HCT116 (cell line): ENCODE measurements around the gene CARMIL1. TPM values are rescaled to one million over a fixed set of nuclear protein-coding genes. Genes with fewer than 3 reads are reported as not detected.

ENCODE experiments used
- ATAC-seq: fragments of 200-7000 bp; cut with Tn5 transposase; 2 replicates; pipeline ENCODE4 v1.9.1; 2020; ENCODE audit warnings: mild to moderate bottlenecking, moderate library complexity
- BruUV-seq: library from RNA; stranded (reverse); fragments of 400-500 nt; replicated peaks from 2 replicates; lab custom pipeline; 2021; lab: Mats Ljungman, UMichigan
- CTCF ChIA-PET: fragments of 300-600 bp; sonication (Branson Sonifier 250); formaldehyde crosslinking; loops from one replicate; lab custom pipeline; 2021; ENCODE audit warnings: antibody characterized with exemption; lab: Charles Lee
- POLR2A ChIA-PET: fragments of 300-600, 350-600 bp; sonication (Branson Sonifier 250); formaldehyde crosslinking; loops from one replicate; lab custom pipeline; 2021; ENCODE audit warnings: antibody characterized with exemption; lab: Charles Lee
- RAD21 ChIA-PET, 2 experiments: fragments of 300-600 bp; sonication (Branson Sonifier 250); formaldehyde crosslinking; loops; one replicate each; lab custom pipeline; 2023; ENCODE audit warnings: low total read pairs in 2 of 2; ENCODE audit not compliant: uncharacterized antibody in 2 of 2, unreplicated experiment in 2 of 2, low non-redundant PET in 1 of 2; lab: Charles Lee
- DNase-seq: peaks from one replicate; pipeline ENCODE4 v3.0.0-alpha.2; 2010; ENCODE audit warnings: low read depth, low spot score
- H2AFZ ChIP-seq: fragments of 200-600 bp; shearing (Covaris generic), sonication (generic); 2 replicates; pipeline ENCODE4 v1.6.1; 2017; ENCODE audit warnings: low read depth, mixed run types, mixed read lengths, antibody characterized with exemption, low read length; ENCODE audit not compliant: poor library complexity, severe bottlenecking
- H3K27ac ChIP-seq: 2 replicates; pipeline ENCODE4 v1.5.1; 2012; ENCODE audit warnings: low read depth, low read length
- H3K27me3 ChIP-seq: fragments of 200-600 bp; sonication (generic); 2 replicates; pipeline ENCODE4 v1.6.1; 2016; ENCODE audit warnings: mixed run types, low read length, mixed read lengths; ENCODE audit not compliant: insufficient read depth
- H3K36me3 ChIP-seq, 2 experiments: fragments of 200-500 bp in 1 of 2; fragments of 200-600 bp in 1 of 2; sonication (Bioruptor generic) in 1 of 2; sonication (generic) in 1 of 2; 2 replicates each; pipeline versions ENCODE4 v1.5.1 to v1.6.1; 2014 to 2016; ENCODE audit warnings: low read length in 2 of 2, inconsistent platforms in 1 of 2, mixed read lengths in 1 of 2, mixed run types in 1 of 2; ENCODE audit not compliant: insufficient read depth in 2 of 2, control insufficient read depth in 1 of 2
- H3K4me1 ChIP-seq, 2 experiments: fragments of 200-600 bp in 1 of 2; sonication (generic) in 1 of 2; 2 replicates each; pipeline versions ENCODE4 v1.5.1 to v1.6.1; 2012 to 2017; ENCODE audit warnings: low read length in 2 of 2, inconsistent platforms in 1 of 2, mild to moderate bottlenecking in 1 of 2, mixed read lengths in 1 of 2, mixed run types in 1 of 2, moderate library complexity in 1 of 2; ENCODE audit not compliant: insufficient read depth in 2 of 2, control insufficient read depth in 1 of 2
- H3K4me2 ChIP-seq: fragments of 200-600 bp; sonication (generic); 2 replicates; pipeline ENCODE4 v1.6.1; 2017; ENCODE audit warnings: mixed run types, low read length, mixed read lengths
- H3K4me3 ChIP-seq, 2 experiments: fragments of 200-600 bp in 1 of 2; sonication (generic) in 1 of 2; replicated peaks in 1 of 2; 2 replicates each; pipeline ENCODE4 v1.5.1; 2011 to 2016; ENCODE audit warnings: low read length in 2 of 2, control low read depth in 1 of 2, low read depth in 1 of 2, mild to moderate bottlenecking in 1 of 2, mixed read lengths in 1 of 2, mixed run types in 1 of 2
- H3K79me2 ChIP-seq: fragments of 200-600 bp; sonication (generic); 2 replicates; pipeline ENCODE4 v1.6.1; 2017; ENCODE audit warnings: mild to moderate bottlenecking, mixed run types, low read length, moderate library complexity, mixed read lengths; ENCODE audit not compliant: insufficient read depth
- H3K9ac ChIP-seq: fragments of 200-600 bp; sonication (generic); 2 replicates; pipeline ENCODE4 v1.6.1; 2016; ENCODE audit warnings: low read length, mixed read lengths
- H3K9me2 ChIP-seq: fragments of 200-600 bp; sonication (generic), shearing (Covaris generic); 2 replicates; pipeline ENCODE4 v1.6.1; 2017; ENCODE audit warnings: mixed run types, mild to moderate bottlenecking, moderate library complexity; ENCODE audit not compliant: insufficient read depth
- H3K9me3 ChIP-seq, 2 experiments: fragments of 200-500 bp in 1 of 2; fragments of 200-600 bp in 1 of 2; sonication (Bioruptor generic) in 1 of 2; sonication (generic) in 1 of 2; 2 replicates each; pipeline ENCODE4 v1.6.1; 2014 to 2017; ENCODE audit warnings: low read length in 2 of 2, mixed read lengths in 2 of 2, inconsistent platforms in 1 of 2, low read depth in 1 of 2, mild to moderate bottlenecking in 1 of 2, mixed run types in 1 of 2, moderate library complexity in 1 of 2; ENCODE audit not compliant: control insufficient read depth in 1 of 2, insufficient read depth in 1 of 2
- H4K20me1 ChIP-seq: fragments of 200-600 bp; sonication (generic), shearing (Covaris generic); 2 replicates; pipeline ENCODE4 v1.6.1; 2017; ENCODE audit warnings: mixed run types, mild to moderate bottlenecking, moderate library complexity; ENCODE audit not compliant: insufficient read depth
- ATF3 ChIP-seq: IDR thresholded peaks from 2 replicates; pipeline ENCODE4 v1.6.1; 2012
- CBX3 ChIP-seq: IDR thresholded peaks from 2 replicates; pipeline ENCODE4 v1.6.1; 2012; ENCODE audit warnings: low read depth
- CEBPB ChIP-seq: IDR thresholded peaks from 2 replicates; pipeline ENCODE4 v1.6.1; 2012; ENCODE audit warnings: low read depth
- FOSL1 ChIP-seq: IDR thresholded peaks from 2 replicates; pipeline ENCODE4 v1.6.1; 2012; ENCODE audit warnings: low read depth
- JUND ChIP-seq: IDR thresholded peaks from 2 replicates; pipeline ENCODE4 v1.6.1; 2012
- POLR2A ChIP-seq: IDR thresholded peaks from 2 replicates; pipeline ENCODE4 v1.7.0; 2011; ENCODE audit warnings: borderline replicate concordance; ENCODE audit not compliant: insufficient read depth, insufficient read length; ENCODE audit errors: extremely low read depth
- POLR2AphosphoS5 ChIP-seq: IDR thresholded peaks from 2 replicates; pipeline ENCODE4 v1.6.1; 2011; ENCODE audit warnings: mild to moderate bottlenecking, low read depth, low read length, moderate library complexity
- RAD21 ChIP-seq: IDR thresholded peaks from 2 replicates; pipeline ENCODE4 v1.6.1; 2012; ENCODE audit warnings: low read depth, mild to moderate bottlenecking
- REST ChIP-seq: IDR thresholded peaks from 2 replicates; pipeline ENCODE4 v1.6.1; 2012; ENCODE audit warnings: low read depth
- SIN3A ChIP-seq: IDR thresholded peaks from 2 replicates; pipeline ENCODE4 v1.6.1; 2012; ENCODE audit warnings: low read depth
- SP1 ChIP-seq: IDR thresholded peaks from 2 replicates; pipeline ENCODE4 v1.6.1; 2012; ENCODE audit warnings: low read depth
- SRF ChIP-seq: IDR thresholded peaks from 2 replicates; pipeline ENCODE4 v1.6.1; 2012; ENCODE audit warnings: low read depth
- YY1 ChIP-seq: IDR thresholded peaks from 2 replicates; pipeline ENCODE4 v1.6.1; 2011; ENCODE audit warnings: low read length, low read depth, moderate library complexity, mild to moderate bottlenecking; ENCODE audit not compliant: insufficient replicate concordance; ENCODE audit errors: extremely low read depth
- ZNF274 ChIP-seq: fragments of 200-500 bp; sonication (Bioruptor generic); IDR thresholded peaks from 2 replicates; pipeline ENCODE4 v1.6.1; 2014; ENCODE audit warnings: mild to moderate bottlenecking, low read depth, low read length, inconsistent platforms
- intact Hi-C: fragments of 100-400 bp; cut with micrococcal nuclease; formaldehyde crosslinking; loops from 2 replicates; pipeline ENCODE4 v1.10.0; 2022
- total RNA-seq: library from RNA; stranded (reverse); gene quantifications from one replicate; pipeline ENCODE4 v1.2.1, GENCODE V29; 2021; ENCODE audit not compliant: unreplicated experiment

CARMIL1 gene
- total RNA-seq, 1 experiment from 2014 or later, result 21.7 TPM

GRCh38 chr6:25278914-25279747, at the start of gene CARMIL1 (continued):
- TF ChIP-seq CBX3, result peak; percentile 62
- TF ChIP-seq RAD21, result peak; percentile 86
- TF ChIP-seq SP1, result no peak; the same call in 1 of the 2 replicates
- TF ChIP-seq SIN3A, result peak; percentile 57
- TF ChIP-seq JUND, result no peak
- peak; percentile 84 for TF ChIP-seq POLR2AphosphoS5
- TF ChIP-seq ZNF274, result no peak
- no peak for TF ChIP-seq ATF3
- TF ChIP-seq, all 23 proteins: peak for 12

GRCh38 chr6:25229671-25230321, 49.4 kb upstream of the CARMIL1 start:
- TF ChIP-seq REST (no peak), SP1 (0 out of 2 replicates have a peak, but pooled peaks have one; percentile 27), RAD21 (no peak), JUND (peak; percentile 18; the same call in 1 of the 2 replicates), FOSL1 (peak; percentile 30; the same call in 1 of the 2 replicates), CEBPB (0 out of 2 replicates have a peak, but pooled peaks have one; percentile 31), SRF (no peak), POLR2AphosphoS5 (no peak), YY1 (no peak), CBX3 (no peak), POLR2A (no peak)
- DNase-seq (peak; percentile 15), ATAC-seq (peak; percentile 75)
- Histone ChIP-seq H3K4me3 (no peak overlapping the region), H3K9ac (no peak overlapping the region), H3K79me2 (no peaks in the 10 kb centered on the region), H3K4me1 (peaks cover 2 to 17% of the 10 kb centered on the region in 2 experiments; a peak in 2 of 4 replicates), H3K27me3 (no peaks in the 10 kb centered on the region), H3K27ac (no peak overlapping the region), H3K4me2 (peak overlapping the region; percentile 57), H4K20me1 (no peaks in the 10 kb centered on the region), H3K9me2 (no peaks in the 10 kb centered on the region), H3K36me3 (no peaks in the 10 kb centered on the region), H2AFZ (peak overlapping the region; percentile 60), H3K9me3 (no peaks in the 10 kb centered on the region)
- no TSS peak for BruUV-seq
- intact Hi-C loops, result no loop called here
- ChIA-PET POLR2A (no interaction called here), RAD21 (no interaction called here), CTCF (no interaction called here)
